ENCODE data around the gene KCNK6. TPM values are rescaled to one million over a fixed set of nuclear protein-coding genes. Genes with fewer than 3 reads are reported as not detected.

The KCNK6 gene
- total RNA-seq, 5 donors from 2014 or later (not counting 1 experiment from before 2014, with no cell fraction given): 4.8 to 12.9 (median 12.6) TPM

DNA sequence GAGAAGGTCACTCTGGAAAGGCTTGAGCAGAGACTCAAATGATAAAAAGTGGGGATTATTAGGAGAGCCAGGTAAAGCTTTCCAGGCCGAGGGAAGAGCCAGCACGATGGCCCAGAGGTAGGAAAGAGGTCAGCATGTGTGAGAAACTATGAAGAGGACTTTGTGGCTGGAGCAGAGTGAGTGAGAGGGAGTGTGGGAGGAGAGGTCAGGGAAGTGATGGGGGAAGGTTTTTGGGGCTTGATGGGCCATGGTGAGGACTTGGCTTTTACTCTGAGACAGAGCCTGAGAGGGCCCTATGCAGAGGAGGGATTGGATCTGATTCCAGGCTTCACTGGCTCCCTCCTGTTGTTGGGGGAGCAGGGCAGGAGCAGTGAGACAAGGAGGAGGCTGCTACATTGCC is 21.3 kb downstream of the KCNK6 start:
- H3K27me3 Mint-ChIP-seq: no peaks in the 10 kb centered on the region
- Histone ChIP-seq H3K27me3 (replicated peaks in 1 of 2; ENCODE audit: control insufficient read depth in 2 of 2, extremely low read depth in 1 of 2, insufficient read depth in 2 of 2, low read length in 1 of 2) (no peaks in the 10 kb centered on the region), H3K9me3 (no peaks in the 10 kb centered on the region), H3K4me1 (ENCODE audit: control insufficient read depth in 1 of 2, extremely low read depth in 1 of 2, insufficient read depth in 2 of 2, low read length in 2 of 2) (peaks cover 4 to 13% of the 10 kb centered on the region in 2 experiments), H3K27ac (ENCODE audit: low read length) (no peak overlapping the region), H3K36me3 (ENCODE audit: control insufficient read depth in 2 of 2, extremely low read depth in 1 of 2, insufficient read depth in 1 of 2, low read length in 1 of 2) (peaks cover 0 to 3% of the 10 kb centered on the region in 2 donors), H3K4me3 (ENCODE audit: control insufficient read depth in 1 of 2, extremely low read depth in 1 of 2, low read length in 1 of 2) (no peak overlapping the region)
- no peak overlapping the region for H3K4me3 Mint-ChIP-seq
- CTCF ChIA-PET: no interaction called here
- no peak overlapping the region for H3K27ac Mint-ChIP-seq
- POLR2A ChIA-PET: no interaction called here
- peaks cover 13 to 18% (median 16%) of the 10 kb centered on the region in 3 donors for H3K4me1 Mint-ChIP-seq
- no peaks in the 10 kb centered on the region for H3K9me3 Mint-ChIP-seq
- no peak for DNase-seq
- ATAC-seq (replicated peaks in 1 of 4): no peak
- WGBS (ENCODE audit: insufficient coverage): 93% methylated on average over 2 of the region's 2 CpGs
- H3K36me3 Mint-ChIP-seq: peaks cover 9% of the 10 kb centered on the region

DNA sequence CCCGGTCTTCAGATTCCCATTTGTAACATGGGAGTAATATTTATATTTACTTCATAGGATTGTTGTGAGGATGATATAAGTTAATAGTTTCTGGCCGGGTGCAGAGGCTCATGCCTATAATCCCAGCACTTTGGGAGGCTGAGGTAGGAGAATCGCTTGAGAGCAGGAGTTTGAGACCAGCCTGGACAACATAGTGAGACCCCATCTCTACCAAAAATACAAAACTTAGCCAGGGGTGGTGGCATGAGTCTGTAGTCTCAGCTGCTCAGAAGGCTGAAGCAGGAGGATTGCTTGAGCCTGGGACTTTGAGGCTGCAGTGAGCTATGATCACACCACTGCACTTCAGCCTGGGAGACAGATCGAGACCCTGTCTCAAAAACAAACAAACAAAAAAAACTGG is 27.2 kb downstream of the KCNK6 start:
- ChIA-PET CTCF (no interaction called here), POLR2A (no interaction called here)
- H3K9me3 Mint-ChIP-seq: no peaks in the 10 kb centered on the region

GRCh38 chr19:38350883-38351282 is 31.2 kb downstream of the KCNK6 start:
- H3K9me3 ChIP-seq: no peaks in the 10 kb centered on the region
- POLR2A ChIA-PET: no interaction called here
- Mint-ChIP-seq H3K4me3 (no peak overlapping the region), H3K27ac (no peak overlapping the region), H3K4me1 (peaks cover 0 to 3% (median 0%) of the 10 kb centered on the region in 3 donors), H3K9me3 (no peaks in the 10 kb centered on the region), H3K36me3 (peaks cover 6% of the 10 kb centered on the region), H3K27me3 (no peaks in the 10 kb centered on the region)
- peaks cover 0 to 2% of the 10 kb centered on the region in 2 experiments for H3K27me3 ChIP-seq (replicated peaks in 1 of 2; ENCODE audit: control insufficient read depth in 2 of 2, extremely low read depth in 1 of 2, insufficient read depth in 2 of 2, low read length in 1 of 2)
- WGBS (ENCODE audit: insufficient coverage): 88% methylated on average over 2 of the region's 3 CpGs
- H3K4me3 ChIP-seq (ENCODE audit: control insufficient read depth in 1 of 2, extremely low read depth in 1 of 2, low read length in 1 of 2): no peak overlapping the region
- CTCF ChIA-PET: no interaction called here
- no peaks in the 10 kb centered on the region for H3K36me3 ChIP-seq (ENCODE audit: control insufficient read depth in 2 of 2, extremely low read depth in 1 of 2, insufficient read depth in 1 of 2, low read length in 1 of 2)
- H3K4me1 ChIP-seq (ENCODE audit: control insufficient read depth in 1 of 2, extremely low read depth in 1 of 2, insufficient read depth in 2 of 2, low read length in 2 of 2): no peaks in the 10 kb centered on the region
- DNase-seq: no peak
- no peak overlapping the region for H3K27ac ChIP-seq (ENCODE audit: low read length)
- ATAC-seq (replicated peaks in 1 of 4): no peak

More for the DNA sequence above, 27.2 kb downstream of the KCNK6 start:
- Histone ChIP-seq H3K36me3 (ENCODE audit: control insufficient read depth in 2 of 2, extremely low read depth in 1 of 2, insufficient read depth in 1 of 2, low read length in 1 of 2) (no peaks in the 10 kb centered on the region), H3K4me3 (ENCODE audit: control insufficient read depth in 1 of 2, extremely low read depth in 1 of 2, low read length in 1 of 2) (no peak overlapping the region), H3K4me1 (ENCODE audit: control insufficient read depth in 1 of 2, extremely low read depth in 1 of 2, insufficient read depth in 2 of 2, low read length in 2 of 2) (no peaks in the 10 kb centered on the region), H3K27ac (ENCODE audit: low read length) (no peak overlapping the region), H3K9me3 (no peaks in the 10 kb centered on the region), H3K27me3 (replicated peaks in 1 of 2; ENCODE audit: control insufficient read depth in 2 of 2, extremely low read depth in 1 of 2, insufficient read depth in 2 of 2, low read length in 1 of 2) (no peaks in the 10 kb centered on the region)
- peaks cover 8% of the 10 kb centered on the region for H3K36me3 Mint-ChIP-seq
- no peak for DNase-seq
- no peak overlapping the region for H3K27ac Mint-ChIP-seq
- 60% methylated on average over 1 of the region's 4 CpGs for WGBS (ENCODE audit: insufficient coverage)
- ATAC-seq (replicated peaks in 1 of 4): no peak
- no peaks in the 10 kb centered on the region for H3K27me3 Mint-ChIP-seq
- peaks cover 0 to 5% (median 2%) of the 10 kb centered on the region in 3 donors for H3K4me1 Mint-ChIP-seq
- no peak overlapping the region for H3K4me3 Mint-ChIP-seq

DNA sequence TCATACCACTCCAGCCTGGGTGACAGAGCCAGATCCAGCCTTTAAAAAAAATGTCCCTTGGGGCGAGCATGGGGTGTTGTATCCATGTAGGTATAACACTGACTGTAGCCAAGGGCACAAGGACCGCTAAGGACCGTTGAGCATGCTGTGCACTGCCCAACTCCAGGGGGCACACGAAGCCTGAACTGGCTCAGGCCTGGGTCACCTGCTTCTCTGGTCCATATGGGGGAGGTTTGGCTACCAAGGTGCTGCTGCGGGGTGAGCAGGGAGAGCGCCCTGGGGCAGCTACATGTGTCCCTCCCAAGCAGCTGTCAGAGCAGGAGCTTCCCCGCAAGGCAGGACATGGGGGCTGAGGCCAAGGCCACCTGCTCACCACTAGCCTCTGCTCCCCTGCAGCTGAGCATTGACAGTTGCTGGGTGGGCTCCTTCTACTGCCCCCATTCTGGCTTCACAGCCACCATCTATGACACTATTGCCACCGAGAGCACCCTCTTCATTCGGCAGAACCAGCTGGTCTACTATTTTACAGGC is 32.3 kb downstream of the KCNK6 start:
- H3K4me1 Mint-ChIP-seq: no peaks in the 10 kb centered on the region
- CTCF ChIA-PET: no interaction called here
- H3K27me3 Mint-ChIP-seq: no peaks in the 10 kb centered on the region
- 72% methylated on average over 7 of the region's 9 CpGs for WGBS (ENCODE audit: insufficient coverage)
- no peaks in the 10 kb centered on the region for H3K36me3 Mint-ChIP-seq
- H3K36me3 ChIP-seq (ENCODE audit: control insufficient read depth in 2 of 2, extremely low read depth in 1 of 2, insufficient read depth in 1 of 2, low read length in 1 of 2): no peaks in the 10 kb centered on the region
- H3K9me3 Mint-ChIP-seq: no peaks in the 10 kb centered on the region
- ATAC-seq (replicated peaks in 1 of 4): no peak
- no peak overlapping the region for H3K4me3 Mint-ChIP-seq
- no peak overlapping the region for H3K27ac ChIP-seq (ENCODE audit: low read length)
- peaks cover 0 to 8% of the 10 kb centered on the region in 2 experiments for H3K27me3 ChIP-seq (replicated peaks in 1 of 2; ENCODE audit: control insufficient read depth in 2 of 2, extremely low read depth in 1 of 2, insufficient read depth in 2 of 2, low read length in 1 of 2)
- H3K4me3 ChIP-seq (ENCODE audit: control insufficient read depth in 1 of 2, extremely low read depth in 1 of 2, low read length in 1 of 2): no peak overlapping the region
- H3K27ac Mint-ChIP-seq: no peak overlapping the region
- no peak for DNase-seq
- no peaks in the 10 kb centered on the region for H3K9me3 ChIP-seq
- no peaks in the 10 kb centered on the region for H3K4me1 ChIP-seq (ENCODE audit: control insufficient read depth in 1 of 2, extremely low read depth in 1 of 2, insufficient read depth in 2 of 2, low read length in 2 of 2)
- POLR2A ChIA-PET: no interaction called here

DNA sequence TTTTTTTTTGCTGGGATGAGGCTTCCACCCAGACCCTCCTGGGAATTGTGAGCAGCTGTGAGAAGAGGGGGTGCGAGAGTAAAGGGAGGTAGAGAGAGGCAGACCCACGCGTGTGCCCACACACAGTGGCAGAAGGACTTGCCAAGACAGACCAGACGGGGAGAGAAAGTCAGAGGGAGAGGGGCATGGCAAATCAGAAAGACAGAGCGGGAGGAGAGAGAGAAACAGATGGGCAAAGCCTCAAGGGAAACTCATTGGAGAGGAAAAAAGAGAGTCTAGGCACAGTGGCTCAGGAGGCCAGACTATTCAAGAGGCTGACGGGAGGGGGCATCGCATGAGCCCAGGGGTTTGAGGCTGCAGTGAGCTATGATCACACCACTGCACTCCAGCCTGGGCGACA is 33.0 kb downstream of the KCNK6 start:
- Mint-ChIP-seq H3K9me3 (no peaks in the 10 kb centered on the region), H3K27me3 (no peaks in the 10 kb centered on the region), H3K27ac (no peak overlapping the region), H3K4me3 (no peak overlapping the region), H3K36me3 (no peaks in the 10 kb centered on the region), H3K4me1 (no peaks in the 10 kb centered on the region)
- ATAC-seq (replicated peaks in 1 of 4) (no peak), DNase-seq (no peak)
- no peak overlapping the region for H3K27ac ChIP-seq (ENCODE audit: low read length)
- 96% methylated on average over 3 of the region's 8 CpGs for WGBS (ENCODE audit: insufficient coverage)
- no peaks in the 10 kb centered on the region for H3K9me3 ChIP-seq
- peaks cover 0 to 9% of the 10 kb centered on the region in 2 experiments for H3K27me3 ChIP-seq (replicated peaks in 1 of 2; ENCODE audit: control insufficient read depth in 2 of 2, extremely low read depth in 1 of 2, insufficient read depth in 2 of 2, low read length in 1 of 2)
- H3K36me3 ChIP-seq (ENCODE audit: control insufficient read depth in 2 of 2, extremely low read depth in 1 of 2, insufficient read depth in 1 of 2, low read length in 1 of 2): no peaks in the 10 kb centered on the region
- POLR2A ChIA-PET: no interaction called here
- CTCF ChIA-PET: no interaction called here
- no peak overlapping the region for H3K4me3 ChIP-seq (ENCODE audit: control insufficient read depth in 1 of 2, extremely low read depth in 1 of 2, low read length in 1 of 2)
- H3K4me1 ChIP-seq (ENCODE audit: control insufficient read depth in 1 of 2, extremely low read depth in 1 of 2, insufficient read depth in 2 of 2, low read length in 2 of 2): no peaks in the 10 kb centered on the region

DNA sequence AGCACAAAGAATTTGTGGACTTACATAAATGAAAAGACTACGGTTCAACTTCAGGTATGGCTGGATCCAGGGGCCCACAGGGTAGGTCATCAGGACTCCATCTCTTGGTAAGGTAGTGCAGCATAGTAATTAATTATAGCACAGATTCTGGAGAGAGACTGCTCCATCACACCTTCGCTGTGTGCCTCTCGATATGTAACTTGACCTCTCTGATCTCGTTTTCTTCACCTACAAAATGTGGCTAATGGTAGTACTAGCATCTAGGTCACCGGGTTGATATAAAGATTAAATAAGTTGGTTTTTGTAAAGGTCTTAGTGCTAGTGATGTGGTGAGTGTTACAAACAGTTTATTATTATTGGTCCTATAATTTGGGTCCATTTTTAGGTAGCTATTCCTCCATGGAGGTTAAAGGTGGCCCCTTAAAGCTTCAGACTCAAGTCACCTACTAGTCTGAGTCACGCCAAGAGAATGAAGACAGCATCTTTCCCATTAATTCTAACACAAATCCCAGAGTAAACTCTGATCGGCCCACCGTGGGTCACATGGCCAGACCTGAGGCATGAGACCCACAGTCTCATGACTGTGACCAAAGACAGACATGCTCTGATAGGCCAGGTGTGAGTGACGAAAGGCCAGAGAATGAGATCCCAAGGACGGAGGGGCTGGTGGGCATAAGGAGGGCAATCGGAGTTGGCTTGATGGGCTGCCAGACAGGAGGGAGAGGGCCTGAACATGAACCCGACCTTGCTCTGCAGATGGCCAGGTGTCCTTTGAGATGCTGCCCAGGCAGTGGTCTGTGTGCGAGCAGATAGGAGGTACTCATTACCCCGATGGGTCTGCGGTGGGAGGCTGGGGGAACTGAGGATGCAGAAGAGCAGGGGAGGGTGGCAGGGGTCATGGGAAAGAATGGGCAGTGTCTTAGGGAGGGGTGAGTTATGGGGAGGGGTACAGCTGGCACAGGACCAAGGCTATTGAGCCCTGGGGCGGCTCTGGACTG is 36.4 kb downstream of the KCNK6 start:
- H3K9me3 ChIP-seq: no peaks in the 10 kb centered on the region
- no peaks in the 10 kb centered on the region for H3K36me3 Mint-ChIP-seq
- DNase-seq (no peak), ATAC-seq (replicated peaks in 1 of 4) (no peak)
- no peak overlapping the region for H3K27ac ChIP-seq (ENCODE audit: low read length)
- WGBS (ENCODE audit: insufficient coverage): 85% methylated on average over 10 of the region's 16 CpGs
- no peak overlapping the region for H3K4me3 ChIP-seq (ENCODE audit: control insufficient read depth in 1 of 2, extremely low read depth in 1 of 2, low read length in 1 of 2)
- H3K27me3 ChIP-seq (replicated peaks in 1 of 2; ENCODE audit: control insufficient read depth in 2 of 2, extremely low read depth in 1 of 2, insufficient read depth in 2 of 2, low read length in 1 of 2): peaks cover 0 to 28% of the 10 kb centered on the region in 2 experiments
- no peak overlapping the region for H3K4me3 Mint-ChIP-seq
- ChIA-PET POLR2A (no interaction called here), CTCF (no interaction called here)
- peaks cover 0 to under 1% of the 10 kb centered on the region in 2 experiments for H3K4me1 ChIP-seq (ENCODE audit: control insufficient read depth in 1 of 2, extremely low read depth in 1 of 2, insufficient read depth in 2 of 2, low read length in 2 of 2)
- no peaks in the 10 kb centered on the region for H3K9me3 Mint-ChIP-seq
- no peaks in the 10 kb centered on the region for H3K36me3 ChIP-seq (ENCODE audit: control insufficient read depth in 2 of 2, extremely low read depth in 1 of 2, insufficient read depth in 1 of 2, low read length in 1 of 2)
- H3K27ac Mint-ChIP-seq: no peak overlapping the region
- H3K27me3 Mint-ChIP-seq: peaks cover 5 to 10% of the 10 kb centered on the region in 2 donors
- peaks cover under 1 to 6% (median 4%) of the 10 kb centered on the region in 3 donors for H3K4me1 Mint-ChIP-seq
